HepG2 (cell line): ENCODE results near the gene MAPK12. TPM values are rescaled to one million over a fixed set of nuclear protein-coding genes. Genes with fewer than 3 reads are reported as not detected.

ENCODE experiments used
- MED13 ChIP-seq: sonication (generic); formaldehyde crosslinking; IDR thresholded peaks from 2 replicates; pipeline ENCODE4 v1.5.0; 2020; ENCODE audit warnings: missing genetic modification reagents
- NFE2L2 ChIP-seq: fragments of 150-350 bp; IDR thresholded peaks from 2 replicates; pipeline ENCODE4 v1.6.1; 2014; ENCODE audit warnings: low read length
- ZKSCAN5 ChIP-seq: sonication (generic); formaldehyde crosslinking; IDR thresholded peaks from 2 replicates; pipeline ENCODE4 v1.5.1; 2020; ENCODE audit warnings: mild to moderate bottlenecking, missing genetic modification reagents
- ZNF10 ChIP-seq: sonication (generic); formaldehyde crosslinking; IDR thresholded peaks from 2 replicates; pipeline ENCODE4 v1.4.0; 2020; ENCODE audit warnings: mild to moderate bottlenecking, low read depth, missing genetic modification reagents, borderline replicate concordance
- ZNF431 ChIP-seq: sonication (generic); formaldehyde crosslinking; IDR thresholded peaks from 2 replicates; pipeline ENCODE4 v1.9.0; 2022; ENCODE audit warnings: missing genetic modification reagents, low read depth, mild to moderate bottlenecking, borderline replicate concordance
- ZNF619 ChIP-seq: sonication (generic); formaldehyde crosslinking; IDR thresholded peaks from 2 replicates; pipeline ENCODE4 v1.4.0; 2020; ENCODE audit warnings: mild to moderate bottlenecking, missing genetic modification reagents
- ZNF761 ChIP-seq: sonication (generic); formaldehyde crosslinking; conservative IDR thresholded peaks from 2 replicates; pipeline ENCODE4 v1.4.0; 2020; ENCODE audit warnings: mild to moderate bottlenecking, missing genetic modification reagents
- polyA plus RNA-seq, 8 experiments: library from polyadenylated mRNA; depleted of rRNA in 3 of 8; stranded (reverse) in 7 of 8; unstranded in 1 of 8; fragments of >200 nt; fragmentation: Illumina TruSeq in 4 of 8; extraction: Trizol in 4 of 8; gene quantifications; 2 replicates each; pipeline versions ENCODE4 v1.2.1 to v1.2.3, GENCODE V29; 2011 to 2016; ENCODE audit warnings: low read depth in 4 of 8, missing spikeins in 1 of 8, mixed read lengths in 1 of 8; ENCODE audit not compliant: insufficient read depth in 1 of 8
- total RNA-seq, 5 experiments: library from RNA; depleted of rRNA; stranded (reverse); fragments of >200 nt; fragmentation: Illumina TruSeq; extraction: Trizol; gene quantifications; 2 replicates each; pipeline ENCODE4 v1.2.3, GENCODE V29; 2016; ENCODE audit warnings: low read depth in 1 of 5
- TF ChIP-seq, protein P1 (sequence below), 2 experiments: fragments of 450-650 bp in 1 of 2; sonication (generic) in 1 of 2; formaldehyde crosslinking in 1 of 2; IDR thresholded peaks; 2 replicates each; pipeline versions ENCODE4 v1.6.1 to v1.8.0; 2016 to 2022; ENCODE audit warnings: antibody characterized with exemption in 1 of 2, mild to moderate bottlenecking in 1 of 2, missing genetic modification reagents in 1 of 2
- TF ChIP-seq, protein P2 (sequence below): sonication (generic); formaldehyde crosslinking; IDR thresholded peaks from 2 replicates; pipeline ENCODE4 v1.4.0; 2020; ENCODE audit warnings: missing genetic modification reagents
- TF ChIP-seq, protein P3 (sequence below): sonication (generic); formaldehyde crosslinking; IDR thresholded peaks from 2 replicates; pipeline ENCODE4 v1.5.1; 2020; ENCODE audit warnings: missing genetic modification reagents, mild to moderate bottlenecking, borderline replicate concordance
- TF ChIP-seq, protein P4 (sequence below): sonication (generic); formaldehyde crosslinking; IDR thresholded peaks from 2 replicates; pipeline ENCODE4 v1.5.0; 2020; ENCODE audit warnings: missing genetic modification reagents

Gene MAPK12
- total and polyA plus RNA-seq, 2 of the 13 experiments (the other 11 are each of a cell fraction or from before 2014, with no cell fraction given), result 22.2 to 23.3 TPM

DNA sequence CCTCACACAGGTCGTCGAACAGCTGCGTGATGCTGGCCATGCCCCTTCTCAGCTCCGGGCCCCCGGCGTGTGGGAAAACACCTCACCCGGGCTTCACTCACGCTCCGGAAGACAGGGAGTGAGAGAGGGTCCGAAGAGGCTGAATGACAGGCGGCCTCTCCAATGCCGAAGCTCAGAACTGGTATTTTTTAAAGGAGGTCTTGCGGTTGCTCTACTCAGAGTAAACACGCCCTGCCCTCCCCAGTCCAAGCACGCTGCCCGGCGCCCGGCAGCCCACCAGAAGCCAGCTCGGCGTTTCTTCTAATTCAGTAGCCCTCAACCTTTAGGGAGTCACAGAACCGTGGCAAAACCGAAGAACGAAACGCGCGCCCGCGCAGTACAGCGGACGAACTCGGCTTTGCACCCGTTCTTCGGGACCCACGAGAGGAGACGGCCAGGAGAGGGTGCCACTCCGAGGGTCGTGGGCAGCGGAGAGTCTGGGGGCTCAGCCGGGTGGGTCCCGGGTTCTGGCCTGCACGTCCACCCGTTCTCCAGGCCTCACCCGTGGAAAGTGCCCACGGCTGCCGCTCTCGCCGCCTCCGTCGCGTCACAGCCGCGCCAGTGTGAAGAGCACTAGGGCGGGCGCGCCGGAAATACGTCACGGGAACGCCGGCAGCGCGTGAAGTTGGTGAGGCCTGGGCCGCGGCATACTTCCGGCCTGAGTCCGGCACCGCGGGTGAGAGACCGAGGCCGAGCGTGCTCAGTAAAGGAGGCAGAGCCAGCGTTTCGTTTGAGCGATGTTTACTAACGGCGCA lies 16.9 kb downstream of the MAPK12 start, which contains the start of gene TUBGCP6 (continued):
- TF ChIP-seq, protein P1, sequence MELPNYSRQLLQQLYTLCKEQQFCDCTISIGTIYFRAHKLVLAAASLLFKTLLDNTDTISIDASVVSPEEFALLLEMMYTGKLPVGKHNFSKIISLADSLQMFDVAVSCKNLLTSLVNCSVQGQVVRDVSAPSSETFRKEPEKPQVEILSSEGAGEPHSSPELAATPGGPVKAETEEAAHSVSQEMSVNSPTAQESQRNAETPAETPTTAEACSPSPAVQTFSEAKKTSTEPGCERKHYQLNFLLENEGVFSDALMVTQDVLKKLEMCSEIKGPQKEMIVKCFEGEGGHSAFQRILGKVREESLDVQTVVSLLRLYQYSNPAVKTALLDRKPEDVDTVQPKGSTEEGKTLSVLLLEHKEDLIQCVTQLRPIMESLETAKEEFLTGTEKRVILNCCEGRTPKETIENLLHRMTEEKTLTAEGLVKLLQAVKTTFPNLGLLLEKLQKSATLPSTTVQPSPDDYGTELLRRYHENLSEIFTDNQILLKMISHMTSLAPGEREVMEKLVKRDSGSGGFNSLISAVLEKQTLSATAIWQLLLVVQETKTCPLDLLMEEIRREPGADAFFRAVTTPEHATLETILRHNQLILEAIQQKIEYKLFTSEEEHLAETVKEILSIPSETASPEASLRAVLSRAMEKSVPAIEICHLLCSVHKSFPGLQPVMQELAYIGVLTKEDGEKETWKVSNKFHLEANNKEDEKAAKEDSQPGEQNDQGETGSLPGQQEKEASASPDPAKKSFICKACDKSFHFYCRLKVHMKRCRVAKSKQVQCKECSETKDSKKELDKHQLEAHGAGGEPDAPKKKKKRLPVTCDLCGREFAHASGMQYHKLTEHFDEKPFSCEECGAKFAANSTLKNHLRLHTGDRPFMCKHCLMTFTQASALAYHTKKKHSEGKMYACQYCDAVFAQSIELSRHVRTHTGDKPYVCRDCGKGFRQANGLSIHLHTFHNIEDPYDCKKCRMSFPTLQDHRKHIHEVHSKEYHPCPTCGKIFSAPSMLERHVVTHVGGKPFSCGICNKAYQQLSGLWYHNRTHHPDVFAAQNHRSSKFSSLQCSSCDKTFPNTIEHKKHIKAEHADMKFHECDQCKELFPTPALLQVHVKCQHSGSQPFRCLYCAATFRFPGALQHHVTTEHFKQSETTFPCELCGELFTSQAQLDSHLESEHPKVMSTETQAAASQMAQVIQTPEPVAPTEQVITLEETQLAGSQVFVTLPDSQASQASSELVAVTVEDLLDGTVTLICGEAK (IDR thresholded peaks at IDR 0.05), result peak; percentile 80
- TF ChIP-seq, protein P1 (CRISPR knock-in tag; IDR thresholded peaks at IDR 0.05), result no peak
- TF ChIP-seq, protein P2, sequence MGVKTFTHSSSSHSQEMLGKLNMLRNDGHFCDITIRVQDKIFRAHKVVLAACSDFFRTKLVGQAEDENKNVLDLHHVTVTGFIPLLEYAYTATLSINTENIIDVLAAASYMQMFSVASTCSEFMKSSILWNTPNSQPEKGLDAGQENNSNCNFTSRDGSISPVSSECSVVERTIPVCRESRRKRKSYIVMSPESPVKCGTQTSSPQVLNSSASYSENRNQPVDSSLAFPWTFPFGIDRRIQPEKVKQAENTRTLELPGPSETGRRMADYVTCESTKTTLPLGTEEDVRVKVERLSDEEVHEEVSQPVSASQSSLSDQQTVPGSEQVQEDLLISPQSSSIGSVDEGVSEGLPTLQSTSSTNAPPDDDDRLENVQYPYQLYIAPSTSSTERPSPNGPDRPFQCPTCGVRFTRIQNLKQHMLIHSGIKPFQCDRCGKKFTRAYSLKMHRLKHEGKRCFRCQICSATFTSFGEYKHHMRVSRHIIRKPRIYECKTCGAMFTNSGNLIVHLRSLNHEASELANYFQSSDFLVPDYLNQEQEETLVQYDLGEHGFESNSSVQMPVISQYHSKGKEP (CRISPR knock-in tag), result 0 out of 2 replicates have a peak, but pooled peaks have one; percentile 24
- TF ChIP-seq ZNF619 (CRISPR knock-in tag) (peak; percentile 89; the same call in 1 of the 2 replicates), ZKSCAN5 (CRISPR knock-in tag) (no peak), NFE2L2 (no peak), MED13 (CRISPR knock-in tag) (0 out of 2 replicates have a peak, but pooled peaks have one; percentile 36), ZNF10 (CRISPR knock-in tag) (peak; percentile 88; the same call in 1 of the 2 replicates), ZNF431 (CRISPR knock-in tag) (0 out of 2 replicates have a peak, but pooled peaks have one; percentile 27), ZNF761 (peak; percentile 21; the same call in 1 of the 2 replicates)
- TF ChIP-seq, protein P3, sequence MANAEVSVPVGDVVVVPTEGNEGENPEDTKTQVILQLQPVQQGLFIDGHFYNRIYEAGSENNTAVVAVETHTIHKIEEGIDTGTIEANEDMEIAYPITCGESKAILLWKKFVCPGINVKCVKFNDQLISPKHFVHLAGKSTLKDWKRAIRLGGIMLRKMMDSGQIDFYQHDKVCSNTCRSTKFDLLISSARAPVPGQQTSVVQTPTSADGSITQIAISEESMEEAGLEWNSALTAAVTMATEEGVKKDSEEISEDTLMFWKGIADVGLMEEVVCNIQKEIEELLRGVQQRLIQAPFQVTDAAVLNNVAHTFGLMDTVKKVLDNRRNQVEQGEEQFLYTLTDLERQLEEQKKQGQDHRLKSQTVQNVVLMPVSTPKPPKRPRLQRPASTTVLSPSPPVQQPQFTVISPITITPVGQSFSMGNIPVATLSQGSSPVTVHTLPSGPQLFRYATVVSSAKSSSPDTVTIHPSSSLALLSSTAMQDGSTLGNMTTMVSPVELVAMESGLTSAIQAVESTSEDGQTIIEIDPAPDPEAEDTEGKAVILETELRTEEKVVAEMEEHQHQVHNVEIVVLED (CRISPR knock-in tag), result peak; percentile 96
- TF ChIP-seq, protein P4, sequence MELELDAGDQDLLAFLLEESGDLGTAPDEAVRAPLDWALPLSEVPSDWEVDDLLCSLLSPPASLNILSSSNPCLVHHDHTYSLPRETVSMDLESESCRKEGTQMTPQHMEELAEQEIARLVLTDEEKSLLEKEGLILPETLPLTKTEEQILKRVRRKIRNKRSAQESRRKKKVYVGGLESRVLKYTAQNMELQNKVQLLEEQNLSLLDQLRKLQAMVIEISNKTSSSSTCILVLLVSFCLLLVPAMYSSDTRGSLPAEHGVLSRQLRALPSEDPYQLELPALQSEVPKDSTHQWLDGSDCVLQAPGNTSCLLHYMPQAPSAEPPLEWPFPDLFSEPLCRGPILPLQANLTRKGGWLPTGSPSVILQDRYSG (CRISPR knock-in tag), result peak; percentile 58; the same call in 1 of the 2 replicates
